CD4-positive, alpha-beta T cell treated with Interleukin-1 beta for 1 hour (primary cell): ENCODE data around the gene ENPP6.
A peak's percentile ranks its signal among the peaks of the same experiment; 100 is the strongest.

ENCODE experiments used
- DNase-seq, 2 donors: peaks; one replicate each; pipeline ENCODE4 v3.0.0-alpha.2; 2020 to 2022

The ENPP6 gene

DNA sequence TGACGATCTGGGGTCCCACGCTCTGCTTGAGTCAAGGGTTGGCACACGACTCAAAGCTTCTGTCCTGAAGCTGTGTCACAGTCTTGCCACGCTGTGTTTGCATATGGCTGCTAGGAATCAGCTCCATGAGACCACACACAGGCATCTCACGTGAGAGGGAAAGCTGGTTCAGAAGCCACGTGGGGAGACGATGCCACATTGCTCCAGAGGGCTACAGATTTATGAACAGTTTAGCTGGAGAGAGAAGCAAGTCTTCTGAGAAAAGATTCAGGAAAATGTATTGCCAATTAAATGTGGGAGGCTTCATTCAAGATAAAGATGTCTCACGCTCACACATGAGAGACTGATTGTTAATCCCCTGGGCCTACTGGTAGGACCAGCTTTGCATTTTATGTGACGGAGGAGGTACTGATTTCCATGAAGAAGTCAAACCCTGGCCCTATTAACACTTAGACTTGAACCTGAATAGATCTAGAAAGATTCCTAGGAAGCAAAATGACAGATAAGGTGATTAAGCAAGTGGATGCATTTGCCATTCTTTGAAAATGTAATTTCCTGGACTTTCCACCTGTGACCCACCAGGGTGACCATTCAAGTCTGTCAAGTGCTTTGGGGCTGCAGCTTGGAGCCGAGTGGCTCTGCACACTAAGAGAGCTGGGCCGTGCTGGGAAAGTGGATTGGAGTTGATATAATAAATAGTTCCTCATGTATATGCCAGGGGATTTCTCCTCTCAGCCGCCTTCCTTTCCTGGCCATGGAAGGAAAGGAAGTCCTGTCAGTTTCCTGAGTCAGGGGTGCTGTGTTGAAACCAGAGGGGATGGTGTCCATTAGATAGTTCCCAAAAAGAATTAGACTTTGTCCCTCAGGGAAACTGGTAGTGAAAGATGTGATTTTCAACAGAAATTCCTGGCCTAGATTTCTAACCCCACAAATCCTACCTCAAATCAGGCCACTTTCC, 29.0 kb downstream of the ENPP6 start:
- DNase-seq: no peak

- no peak for DNase-seq
Observed at GRCh38 chr4:184177271-184177670, 40.4 kb downstream of the ENPP6 start.

DNA sequence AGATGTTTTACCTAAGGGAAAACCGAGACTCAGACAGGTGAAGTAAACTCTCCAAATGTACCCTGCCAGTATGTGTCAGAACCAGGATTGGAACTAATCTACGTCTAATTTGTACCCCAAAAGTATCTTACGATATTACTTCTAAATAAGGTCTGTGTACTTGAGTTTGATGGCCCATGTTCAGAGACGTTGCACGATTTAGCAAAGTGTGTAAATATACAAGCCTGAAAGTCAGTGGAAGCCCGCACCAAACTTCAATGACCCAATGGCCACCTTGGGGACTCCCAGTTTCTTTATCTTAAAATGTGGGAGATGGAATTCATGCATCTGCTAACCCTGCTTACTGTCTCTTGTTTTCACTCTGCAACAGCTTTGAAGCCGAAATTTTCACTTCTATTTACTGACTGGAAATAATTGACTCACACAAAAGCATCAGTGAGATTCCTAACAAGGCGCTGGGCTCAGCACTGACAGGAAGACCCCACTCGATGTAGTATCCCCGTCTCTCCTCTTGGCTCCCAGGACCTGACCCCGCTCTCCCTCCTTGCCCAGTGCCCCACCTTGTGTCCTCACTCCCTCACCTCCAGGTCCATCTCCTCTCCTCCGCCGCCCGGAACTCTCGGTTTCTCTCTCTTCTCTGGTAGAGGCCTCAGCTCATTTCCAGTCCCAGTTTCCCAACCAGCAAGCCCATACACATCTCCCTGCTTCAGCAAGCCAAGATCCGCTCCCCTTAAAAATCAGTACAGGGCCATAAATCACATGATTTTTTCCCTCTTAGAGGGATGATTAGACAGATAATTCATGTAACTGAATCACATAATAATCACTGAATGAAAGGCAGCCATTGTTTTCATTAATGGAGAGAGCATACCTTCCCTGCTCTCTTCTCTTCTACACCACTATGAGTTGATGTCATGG, 42.8 kb downstream of the ENPP6 start:
- no peak for DNase-seq

GRCh38 chr4:184171011-184171410, 46.7 kb downstream of the ENPP6 start:
- no peak for DNase-seq

- DNase-seq: no peak
Observed at GRCh38 chr4:184169225-184169867, 48.3 kb downstream of the ENPP6 start.

DNA sequence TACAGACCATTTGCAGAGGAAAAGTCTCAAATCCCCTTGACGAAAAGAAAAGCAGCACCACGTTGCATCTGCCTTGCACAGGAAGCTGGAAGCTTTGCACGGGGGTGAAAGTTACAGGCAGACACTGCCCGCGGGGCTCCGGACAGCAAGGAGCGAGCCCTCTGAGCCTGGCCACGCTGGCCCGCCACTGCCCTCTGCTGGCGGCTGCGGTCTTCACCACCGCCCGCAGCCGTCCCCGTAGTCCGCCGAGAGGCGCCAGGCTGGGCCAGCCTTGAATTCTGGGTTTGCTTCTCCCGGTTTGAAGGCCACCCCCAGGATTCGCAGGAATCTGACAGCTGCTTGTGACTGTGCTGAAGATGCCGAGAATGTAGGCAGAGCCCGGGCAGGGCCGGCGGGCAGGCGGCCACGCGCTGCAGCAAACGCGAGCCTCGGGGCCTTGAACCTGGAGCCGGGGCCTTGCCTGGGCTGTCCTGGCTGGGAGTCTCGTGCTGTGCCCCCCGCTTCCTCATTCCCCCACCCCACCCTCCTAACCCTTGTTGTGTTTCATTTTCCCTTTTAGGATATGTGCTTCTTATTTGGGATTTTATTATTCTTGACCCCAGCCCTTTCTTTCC, 49.2 kb downstream of the ENPP6 start:
- peak; percentile 33 to 43 for DNase-seq

- no peak for DNase-seq
Observed at GRCh38 chr4:184167576-184167975, 50.1 kb downstream of the ENPP6 start.

DNA sequence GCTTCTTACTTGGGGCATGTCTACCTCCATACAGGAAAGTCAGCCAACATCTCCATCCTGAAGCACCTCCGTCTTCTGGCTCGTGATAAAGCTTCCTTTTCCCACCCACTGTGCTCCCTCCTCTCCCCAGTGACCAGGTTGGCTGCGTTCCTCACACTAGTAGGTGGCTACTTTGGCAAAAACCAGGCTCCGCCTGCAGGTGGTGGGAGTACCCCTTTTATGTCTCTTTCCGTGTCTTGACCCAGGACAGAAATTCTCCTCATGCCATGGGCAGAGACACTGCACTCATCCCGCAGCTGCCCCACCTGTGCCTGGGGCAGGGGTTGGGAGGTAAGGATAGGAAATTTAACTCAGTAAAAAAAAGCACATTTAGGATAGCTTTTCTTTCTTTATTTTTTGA, 50.9 kb downstream of the ENPP6 start:
- no peak for DNase-seq

DNA sequence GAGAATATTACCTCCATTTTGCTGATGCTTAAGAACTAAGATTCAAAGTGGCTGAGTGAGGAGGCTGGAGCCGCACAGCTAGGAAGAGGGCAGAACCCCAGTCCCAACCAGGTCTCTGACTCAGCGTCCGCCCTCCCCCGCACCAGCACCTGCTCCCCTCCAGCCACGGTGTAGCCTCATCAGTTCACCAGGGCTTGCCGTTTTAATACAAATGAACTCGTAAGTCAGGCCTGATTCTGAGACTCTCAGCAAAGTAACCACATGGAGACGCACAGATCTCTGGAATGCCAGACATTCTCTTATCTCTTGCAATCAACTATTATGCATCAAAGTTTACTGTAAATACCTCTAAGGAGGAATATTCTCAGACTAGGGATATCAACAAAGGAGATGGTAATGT, 52.4 kb downstream of the ENPP6 start:
- no peak for DNase-seq

- DNase-seq: no peak
Observed at GRCh38 chr4:184163813-184164212, 53.9 kb downstream of the ENPP6 start.

DNA sequence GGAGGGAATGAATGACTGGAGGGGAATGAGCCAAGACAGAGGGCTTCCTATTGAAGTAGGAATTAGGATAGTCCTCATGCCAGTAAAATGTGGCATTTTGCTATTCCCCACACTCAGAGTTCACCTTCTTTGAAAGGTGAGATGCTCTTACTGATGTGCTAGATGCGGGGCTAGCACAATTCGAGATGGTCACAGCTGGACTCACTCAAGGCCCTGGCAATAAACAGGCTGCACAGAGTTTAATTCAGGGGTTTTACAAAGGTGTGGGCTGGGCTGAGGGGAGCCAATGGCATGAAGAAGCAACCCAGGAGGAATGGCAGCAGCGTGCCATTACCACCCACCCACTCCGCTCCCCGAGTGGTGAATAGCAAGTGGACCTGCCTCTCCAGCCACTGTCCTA, 55.1 kb downstream of the ENPP6 start:
- DNase-seq: no peak

GRCh38 chr4:184157322-184157721, 60.4 kb downstream of the ENPP6 start:
- no peak for DNase-seq

DNA sequence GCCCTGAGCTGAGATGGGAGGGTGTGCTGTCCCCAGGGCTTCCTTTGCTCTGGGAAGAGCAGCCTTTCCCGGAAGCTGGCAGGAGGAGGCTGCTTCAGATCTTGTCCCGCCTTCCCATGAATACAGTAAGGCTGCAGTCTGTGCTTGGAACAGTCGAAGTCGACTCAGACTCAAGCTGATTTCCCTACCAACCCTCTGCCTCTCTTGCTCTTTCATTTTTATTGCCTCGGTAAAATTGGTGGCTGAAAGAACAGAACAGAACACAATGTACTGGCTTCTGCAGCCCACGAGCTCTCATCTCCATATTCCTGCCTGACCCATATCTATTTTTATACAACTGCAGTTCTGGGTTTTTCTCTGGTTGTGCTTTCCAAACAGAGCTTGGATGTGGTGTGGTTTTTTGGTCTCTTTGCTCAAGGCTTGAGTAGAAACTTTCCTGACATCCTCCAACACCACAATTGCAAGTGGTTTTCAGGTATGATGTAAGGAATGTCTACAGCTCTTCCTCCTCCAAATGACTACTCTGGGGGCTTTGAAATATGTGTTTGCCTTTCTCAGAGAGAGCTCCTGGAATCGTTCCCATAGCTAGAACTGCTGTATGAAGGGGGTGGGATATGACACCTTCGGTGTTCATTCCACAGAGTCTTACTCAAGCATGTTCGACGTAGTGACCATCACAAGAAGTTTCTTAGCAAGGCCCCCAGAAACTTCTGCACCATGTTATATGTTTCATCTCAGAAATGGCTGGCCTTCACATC, 61.3 kb downstream of the ENPP6 start:
- no peak for DNase-seq

DNA sequence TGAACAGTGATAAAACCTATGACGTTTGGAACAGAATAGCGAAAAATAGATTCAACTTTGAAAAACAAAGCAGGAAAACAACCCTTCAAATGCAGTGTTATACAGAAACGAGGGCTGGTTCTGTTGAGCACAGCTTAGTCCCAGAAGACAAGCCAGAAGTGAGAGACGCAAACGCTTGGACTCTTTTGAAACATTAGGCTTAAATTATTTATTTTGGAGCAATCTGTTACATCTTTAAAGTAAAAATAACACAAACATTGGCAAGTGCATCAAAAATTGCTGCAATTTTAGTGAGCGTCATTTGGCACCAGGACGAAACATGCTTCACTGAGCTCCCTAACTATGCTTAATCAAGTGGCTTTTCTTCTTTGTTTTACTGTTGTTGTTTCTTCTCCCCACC, 63.5 kb downstream of the ENPP6 start:
- DNase-seq: no peak

GRCh38 chr4:184153781-184154180, 63.9 kb downstream of the ENPP6 start:
- no peak for DNase-seq

DNA sequence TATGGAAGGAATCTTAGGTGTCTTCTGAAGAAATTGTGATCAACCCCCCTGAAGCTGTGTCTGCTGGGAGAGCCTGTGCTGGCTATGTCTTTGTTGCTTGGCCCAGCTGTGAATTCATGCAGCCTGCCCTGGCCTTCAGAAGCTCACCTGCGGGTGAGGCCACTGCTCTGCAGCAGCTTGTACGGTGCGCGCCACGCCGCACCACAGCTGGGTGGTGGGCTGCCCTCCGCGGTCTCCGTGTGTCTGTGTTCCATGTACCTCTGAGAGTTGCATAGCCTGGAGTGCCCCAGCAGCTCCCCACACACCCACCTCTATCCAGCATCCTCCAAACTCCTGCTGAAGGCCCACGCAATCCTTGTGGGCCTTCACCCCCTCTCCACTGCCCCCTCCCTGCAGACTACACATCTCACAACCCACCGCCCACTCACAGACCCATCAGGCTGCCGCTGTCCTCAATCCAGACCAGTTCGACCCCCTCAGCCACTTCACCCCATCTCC, 65.6 kb downstream of the ENPP6 start:
- no peak for DNase-seq

GRCh38 chr4:184150102-184150839, 67.4 kb downstream of the ENPP6 start:
- DNase-seq: no peak

DNA sequence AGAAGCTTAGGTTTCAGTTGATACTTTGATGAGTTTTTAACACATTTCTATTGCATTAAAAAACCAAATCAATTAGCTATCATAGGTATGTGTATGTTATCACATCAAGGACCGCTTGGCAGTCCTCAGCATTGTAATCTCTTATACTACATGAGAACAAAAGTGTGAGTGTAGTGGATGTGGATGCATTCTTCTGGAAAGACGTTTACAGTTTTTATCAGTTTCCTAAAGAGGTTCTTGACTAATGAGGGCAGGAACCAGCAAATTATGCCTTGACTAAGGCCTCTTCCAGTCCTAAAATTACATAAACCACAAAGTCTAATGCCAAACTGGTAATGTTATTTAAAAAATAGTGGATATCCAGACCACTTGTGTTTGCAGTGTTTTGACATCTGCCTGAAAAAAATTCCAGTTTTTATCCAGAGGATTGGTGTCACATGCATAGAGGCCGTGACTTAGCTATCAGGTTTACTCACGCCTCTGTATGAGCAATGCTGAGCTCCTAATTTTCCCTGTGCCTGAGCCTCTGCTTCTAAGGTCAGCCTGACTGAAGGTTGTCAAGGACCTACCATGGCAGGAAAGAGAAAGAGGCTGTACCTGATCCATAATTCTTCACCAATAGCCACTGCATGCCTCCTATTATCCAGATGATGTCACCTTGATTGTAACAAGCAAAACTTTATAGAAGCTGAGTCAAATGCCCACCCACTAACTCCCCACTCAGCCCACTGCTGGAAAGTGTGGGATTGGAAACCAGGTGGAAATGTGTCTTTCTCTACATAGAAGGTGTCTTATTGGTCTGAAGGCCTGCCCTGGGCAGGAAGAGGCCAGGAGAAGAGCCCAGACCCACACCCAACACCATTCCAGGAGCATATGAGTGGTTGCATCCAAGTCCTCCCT, 68.7 kb downstream of the ENPP6 start:
- DNase-seq: no peak

GRCh38 chr4:184147858-184148737, 69.6 kb downstream of the ENPP6 start:
- no peak for DNase-seq
